Measurements from ENCODE around the gene WDR35. TPM values are rescaled to one million over a fixed set of nuclear protein-coding genes. Genes with fewer than 3 reads are reported as not detected.

Gene WDR35
- total and polyA plus RNA-seq, 2 of the 4 experiments (the other 2 are of a cell fraction), result 3.4 to 8.1 TPM

- no peak overlapping the region for H3K18ac ChIP-seq (ENCODE audit: low read depth, low read length)
- no peaks in the 10 kb centered on the region for H3K4me1 ChIP-seq (ENCODE audit: control insufficient read depth, insufficient read depth, low read length)
- dilution Hi-C loops (cut with HindIII; ENCODE audit: low sequenced_read_pairs, unreplicated experiment), result no loop called here
- H3K36me3 ChIP-seq (ENCODE audit: control insufficient read depth, insufficient read depth, low read length), result no peaks in the 10 kb centered on the region
- no peak for DNase-seq
- no peak overlapping the region for H3K4ac ChIP-seq (ENCODE audit: low read depth, low read length)
- no peak overlapping the region for H3K56ac ChIP-seq (ENCODE audit: extremely low read depth, insufficient read depth, low read length)
- H2BK20ac ChIP-seq (ENCODE audit: low read depth, low read length), result no peak overlapping the region
- H3K4me3 ChIP-seq (ENCODE audit: insufficient read depth, low read depth, low read length), result no peak overlapping the region
- no peak overlapping the region for H4K91ac ChIP-seq (ENCODE audit: insufficient read depth, low read depth, low read length)
- intact Hi-C loops (cut with micrococcal nuclease), result no loop called here
- H3K9ac ChIP-seq (ENCODE audit: low read depth, low read length), result no peak overlapping the region
- WGBS, 2 experiments (ENCODE audit: extremely low coverage in 2 of 2, insufficient read length in 1 of 2), result 92% methylated on average over 2 of the region's 8 CpGs; no CpG with 5 or more reads in 1 of the 2 experiments
- no peaks in the 10 kb centered on the region for H3K9me3 ChIP-seq (ENCODE audit: control insufficient read depth, insufficient read depth, low read length)
- BruUV-seq (replicated peaks), result no TSS peak
- no peak overlapping the region for H2BK15ac ChIP-seq (ENCODE audit: low read depth, low read length)
- CTCF ChIA-PET, result no interaction called here
- H3K14ac ChIP-seq (replicated peaks; ENCODE audit: low read depth, low read length), result no peak overlapping the region
- H2AFZ ChIP-seq (replicated peaks; ENCODE audit: low read length, poor library complexity), result no peak overlapping the region
- H3K79me1 ChIP-seq (ENCODE audit: low read depth in 1 of 2, low read length in 2 of 2), result no peaks in the 10 kb centered on the region
- no peak for TF ChIP-seq USF2 (IDR thresholded peaks at IDR 0.05; ENCODE audit: low read depth, low read length)
- no peak for TF ChIP-seq BHLHE40 (IDR thresholded peaks at IDR 0.05; ENCODE audit: low read depth, low read length)
- TF ChIP-seq MAFK (IDR thresholded peaks at IDR 0.05; ENCODE audit: low read depth, low read length), result no peak
- TF ChIP-seq, protein P1, sequence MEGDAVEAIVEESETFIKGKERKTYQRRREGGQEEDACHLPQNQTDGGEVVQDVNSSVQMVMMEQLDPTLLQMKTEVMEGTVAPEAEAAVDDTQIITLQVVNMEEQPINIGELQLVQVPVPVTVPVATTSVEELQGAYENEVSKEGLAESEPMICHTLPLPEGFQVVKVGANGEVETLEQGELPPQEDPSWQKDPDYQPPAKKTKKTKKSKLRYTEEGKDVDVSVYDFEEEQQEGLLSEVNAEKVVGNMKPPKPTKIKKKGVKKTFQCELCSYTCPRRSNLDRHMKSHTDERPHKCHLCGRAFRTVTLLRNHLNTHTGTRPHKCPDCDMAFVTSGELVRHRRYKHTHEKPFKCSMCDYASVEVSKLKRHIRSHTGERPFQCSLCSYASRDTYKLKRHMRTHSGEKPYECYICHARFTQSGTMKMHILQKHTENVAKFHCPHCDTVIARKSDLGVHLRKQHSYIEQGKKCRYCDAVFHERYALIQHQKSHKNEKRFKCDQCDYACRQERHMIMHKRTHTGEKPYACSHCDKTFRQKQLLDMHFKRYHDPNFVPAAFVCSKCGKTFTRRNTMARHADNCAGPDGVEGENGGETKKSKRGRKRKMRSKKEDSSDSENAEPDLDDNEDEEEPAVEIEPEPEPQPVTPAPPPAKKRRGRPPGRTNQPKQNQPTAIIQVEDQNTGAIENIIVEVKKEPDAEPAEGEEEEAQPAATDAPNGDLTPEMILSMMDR (conservative IDR thresholded peaks at IDR 0.05; ENCODE audit: low read depth, low read length), result no peak
- no peak for TF ChIP-seq FOS (IDR thresholded peaks at IDR 0.05; ENCODE audit: low read depth, low read length)
- no peak for TF ChIP-seq NFE2L2 (IDR thresholded peaks at IDR 0.05; ENCODE audit: low read depth, low read length)
- no peak for TF ChIP-seq RAD21 (IDR thresholded peaks at IDR 0.05; ENCODE audit: low read length)
- TF ChIP-seq RFX5 (IDR thresholded peaks at IDR 0.05; ENCODE audit: low read depth, low read length), result no peak
- no peak for TF ChIP-seq POLR2A (IDR thresholded peaks at IDR 0.05; ENCODE audit: low read depth, low read length)
- TF ChIP-seq, protein P2, sequence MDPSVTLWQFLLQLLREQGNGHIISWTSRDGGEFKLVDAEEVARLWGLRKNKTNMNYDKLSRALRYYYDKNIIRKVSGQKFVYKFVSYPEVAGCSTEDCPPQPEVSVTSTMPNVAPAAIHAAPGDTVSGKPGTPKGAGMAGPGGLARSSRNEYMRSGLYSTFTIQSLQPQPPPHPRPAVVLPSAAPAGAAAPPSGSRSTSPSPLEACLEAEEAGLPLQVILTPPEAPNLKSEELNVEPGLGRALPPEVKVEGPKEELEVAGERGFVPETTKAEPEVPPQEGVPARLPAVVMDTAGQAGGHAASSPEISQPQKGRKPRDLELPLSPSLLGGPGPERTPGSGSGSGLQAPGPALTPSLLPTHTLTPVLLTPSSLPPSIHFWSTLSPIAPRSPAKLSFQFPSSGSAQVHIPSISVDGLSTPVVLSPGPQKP (IDR thresholded peaks at IDR 0.05; ENCODE audit: borderline replicate concordance, low read depth, low read length), result no peak
- no peak for TF ChIP-seq MAZ (IDR thresholded peaks at IDR 0.05; ENCODE audit: borderline replicate concordance, low read depth, low read length)
- TF ChIP-seq CEBPB (IDR thresholded peaks at IDR 0.05; ENCODE audit: low read depth, low read length), result no peak
- TF ChIP-seq SMC3 (IDR thresholded peaks at IDR 0.05; ENCODE audit: low read depth, low read length), result no peak
- H2BK120ac ChIP-seq (ENCODE audit: low read depth, low read length), result no peak overlapping the region
- H2AK5ac ChIP-seq (ENCODE audit: low read depth, low read length), result no peak overlapping the region
- no peaks in the 10 kb centered on the region for H4K20me1 ChIP-seq (ENCODE audit: insufficient read depth, low read length)
- H3K23ac ChIP-seq (ENCODE audit: low read depth, low read length), result no peak overlapping the region
- no peak overlapping the region for H3K4me2 ChIP-seq (ENCODE audit: low read depth, low read length)
- in situ Hi-C loops (cut with MboI; ENCODE audit: low sequenced_read_pairs), result no loop called here
- no peak overlapping the region for H3K27ac ChIP-seq (ENCODE audit: insufficient read depth, low read length)
- H3K27me3 ChIP-seq (ENCODE audit: control insufficient read depth, insufficient read depth, low read length), result peaks cover 16% of the 10 kb centered on the region
- H4K5ac ChIP-seq (ENCODE audit: low read depth, low read length), result no peak overlapping the region
- no peak overlapping the region for H4K8ac ChIP-seq (ENCODE audit: low read depth in 2 of 2, low read length in 2 of 2)
- H2BK5ac ChIP-seq (ENCODE audit: low read depth, low read length, poor library complexity, severe bottlenecking), result no peak overlapping the region
- H2AK9ac ChIP-seq (replicated peaks; ENCODE audit: low read depth, low read length, poor library complexity), result peak overlapping the region; percentile 8
- POLR2A ChIA-PET (ENCODE audit: unreplicated experiment), result no interaction called here
- H3K9me1 ChIP-seq (ENCODE audit: insufficient read depth, low read length), result no peaks in the 10 kb centered on the region
- ATAC-seq (ENCODE audit: low read depth), result no peak
Measured at GRCh38 chr2:19883971-19884720, 105.8 kb downstream of the WDR35 start.
